Activated T-cell treated with anti-CD3 and anti-CD28 coated beads, Interleukin-2, amount 50 U/mL, for 4 hours (primary cell): ENCODE data around the gene OLFM2. TPM values are rescaled to one million over a fixed set of nuclear protein-coding genes. Genes with fewer than 3 reads are reported as not detected.
"Not testable (repeated sequence)": the region's sequence is repeated elsewhere in the genome, so short reads cannot be mapped to it uniquely, and the experiment has no call there.

ENCODE experiments used
- ATAC-seq, 2 donors: fragments of 200-7000 bp; cut with Tn5 transposase; one replicate each; pipeline ENCODE4 v1.10.0; 2021
- DNase-seq: peaks from one replicate; pipeline ENCODE4 v3.0.0-alpha.2; 2020
- H3K27me3 Mint-ChIP-seq: one replicate; pipeline ENCODE4 v1.8.0; 2021; ENCODE audit warnings: low read depth, mixed read lengths
- H3K36me3 Mint-ChIP-seq: one replicate; pipeline ENCODE4 v1.8.0; 2022; ENCODE audit warnings: mixed read lengths; ENCODE audit not compliant: insufficient read depth
- H3K4me1 Mint-ChIP-seq: one replicate; pipeline ENCODE4 v1.8.0; 2021; ENCODE audit warnings: low read depth, mixed read lengths
- H3K4me3 Mint-ChIP-seq: one replicate; pipeline ENCODE4 v1.8.0; 2021; ENCODE audit warnings: mild to moderate bottlenecking, moderate library complexity, mixed read lengths
- H3K9me3 Mint-ChIP-seq: one replicate; pipeline ENCODE4 v1.8.0; 2021; ENCODE audit warnings: mixed read lengths
- total RNA-seq, 3 donors: library from RNA; stranded (reverse); gene quantifications; one replicate each; pipeline ENCODE4 v1.2.1, GENCODE V29; 2021

Gene OLFM2
- total RNA-seq, 3 donors from 2014 or later = 0.11 to 0.56 (median 0.24) TPM

GRCh38 chr19:9850235-9850959, 85.9 kb downstream of the OLFM2 start:
- Mint-ChIP-seq H3K27me3 (no peaks in the 10 kb centered on the region), H3K4me3 (no peak overlapping the region), H3K9me3 (no peaks in the 10 kb centered on the region), H3K4me1 (peaks cover 25% of the 10 kb centered on the region), H3K36me3 (peaks cover 8% of the 10 kb centered on the region)
- no peak for DNase-seq
- ATAC-seq = no peak

GRCh38 chr19:9849791-9850190, 86.5 kb downstream of the OLFM2 start:
- H3K9me3 Mint-ChIP-seq = no peaks in the 10 kb centered on the region
- ATAC-seq (no peak), DNase-seq (no peak)
- H3K4me3 Mint-ChIP-seq = no peak overlapping the region
- H3K4me1 Mint-ChIP-seq = peaks cover 26% of the 10 kb centered on the region
- H3K36me3 Mint-ChIP-seq = peaks cover 9% of the 10 kb centered on the region
- no peaks in the 10 kb centered on the region for H3K27me3 Mint-ChIP-seq

DNA sequence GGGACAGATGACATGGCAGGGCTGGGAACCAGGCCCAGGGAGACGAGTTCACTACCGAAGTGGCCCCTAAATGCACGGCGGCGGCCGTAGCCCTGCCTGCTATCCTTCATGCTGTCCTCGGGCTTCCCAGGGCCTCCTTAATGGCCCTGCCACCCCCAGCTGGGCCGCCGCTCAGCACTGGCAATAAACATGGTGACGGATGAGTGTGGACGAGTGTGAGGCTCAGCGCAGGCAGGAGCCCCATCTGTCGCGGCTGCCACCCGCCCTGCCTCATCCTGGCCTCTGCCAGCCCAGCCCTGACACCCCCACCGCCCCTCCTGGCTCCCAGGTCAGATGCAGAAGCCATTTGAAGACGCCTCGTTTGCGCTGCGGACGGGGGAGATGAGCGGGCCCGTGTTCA, 87.6 kb downstream of the OLFM2 start:
- DNase-seq (no peak), ATAC-seq (no peak)
- Mint-ChIP-seq H3K9me3 (no peaks in the 10 kb centered on the region), H3K36me3 (peaks cover 13% of the 10 kb centered on the region), H3K27me3 (no peaks in the 10 kb centered on the region), H3K4me3 (no peak overlapping the region), H3K4me1 (peaks cover 23% of the 10 kb centered on the region)

- Mint-ChIP-seq H3K4me1 (peaks cover 20% of the 10 kb centered on the region), H3K9me3 (no peaks in the 10 kb centered on the region), H3K4me3 (no peak overlapping the region), H3K36me3 (peaks cover 19% of the 10 kb centered on the region), H3K27me3 (no peaks in the 10 kb centered on the region)
- peak in 1 of 2 donors; percentile 46 for ATAC-seq
- peak; percentile 45 for DNase-seq
Observed at GRCh38 chr19:9848060-9848459, 88.3 kb downstream of the OLFM2 start.

GRCh38 chr19:9847087-9847671, 89.1 kb downstream of the OLFM2 start:
- no peaks in the 10 kb centered on the region for H3K9me3 Mint-ChIP-seq
- peaks cover 23% of the 10 kb centered on the region for H3K36me3 Mint-ChIP-seq
- ATAC-seq (peak; percentile 84 to 96), DNase-seq (peak; percentile 52)
- no peak overlapping the region for H3K4me3 Mint-ChIP-seq
- H3K4me1 Mint-ChIP-seq = peaks cover 17% of the 10 kb centered on the region
- no peaks in the 10 kb centered on the region for H3K27me3 Mint-ChIP-seq

DNA sequence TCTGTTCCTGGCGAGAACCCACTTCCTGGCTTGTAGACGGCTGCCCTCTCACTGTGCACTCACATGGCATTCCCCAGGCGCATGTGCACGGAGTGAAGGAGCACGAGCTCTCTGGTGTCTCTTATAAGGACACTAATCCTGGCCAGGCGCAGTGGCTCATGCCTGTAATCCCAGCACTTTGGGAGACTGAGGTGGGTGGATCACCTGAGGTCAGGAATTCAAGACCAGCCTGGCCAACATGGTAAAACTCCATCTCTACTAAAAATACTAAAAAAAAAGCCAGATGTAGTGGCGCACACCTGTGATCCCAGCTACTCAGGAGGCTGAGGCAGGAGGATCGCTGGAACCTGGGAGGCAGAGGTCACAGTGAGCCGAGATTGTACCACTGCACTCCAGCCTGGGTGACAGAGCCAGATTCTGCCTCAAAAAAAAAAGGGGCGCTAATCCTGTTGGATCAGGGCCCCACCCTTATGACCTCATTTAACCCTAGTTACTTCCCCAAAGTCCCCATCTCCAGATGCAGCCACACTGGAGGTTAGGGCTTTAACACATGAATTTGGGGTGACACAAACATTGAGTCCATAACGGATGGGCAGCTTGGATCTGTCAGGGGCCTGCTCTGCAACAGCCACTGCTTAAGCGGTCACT, 92.6 kb downstream of the OLFM2 start:
- ATAC-seq, H3K9me3 Mint-ChIP-seq, H3K27me3 Mint-ChIP-seq, DNase-seq, H3K4me3 Mint-ChIP-seq: not testable (repeated sequence)
- Mint-ChIP-seq H3K4me1 (peaks cover 22% of the 10 kb centered on the region), H3K36me3 (peaks cover 39% of the 10 kb centered on the region)

DNA sequence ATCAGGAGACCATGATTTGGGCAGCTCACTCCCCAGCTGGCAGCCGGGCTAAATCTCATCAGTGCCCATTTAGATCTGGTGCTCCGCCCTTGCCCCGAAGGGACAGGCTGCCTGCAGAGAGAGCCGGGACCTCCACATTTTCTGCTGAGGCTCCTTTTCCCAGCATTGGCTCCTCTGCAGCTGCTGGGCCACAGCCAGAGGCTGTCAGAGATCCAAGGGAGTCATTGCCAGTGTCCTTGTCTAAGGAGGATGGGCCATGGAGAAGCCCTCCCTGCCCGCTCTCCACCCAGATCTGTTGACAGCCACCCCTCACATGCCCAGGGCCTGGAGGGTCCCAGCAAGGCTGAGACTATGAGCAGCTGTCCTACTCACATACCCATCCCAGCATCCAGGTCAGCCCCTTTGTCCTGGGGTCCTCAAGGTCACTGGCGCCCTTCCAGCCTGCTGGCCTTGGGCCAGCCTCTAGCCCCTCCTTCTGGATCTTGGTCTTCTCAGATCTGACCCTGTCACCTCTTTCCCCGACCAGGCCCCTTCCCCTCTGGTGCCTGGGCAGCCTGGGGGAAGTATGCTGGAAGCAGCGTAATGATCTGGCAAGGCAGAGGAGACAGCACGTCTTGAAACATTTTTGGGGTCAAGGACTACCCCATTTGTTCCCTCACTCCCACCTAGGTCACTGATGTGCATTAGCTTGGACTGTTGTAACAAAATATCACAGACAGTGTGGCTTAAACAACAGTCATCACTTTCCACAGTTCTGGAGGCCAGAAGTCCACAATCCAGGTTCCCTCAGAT, 93.3 kb downstream of the OLFM2 start:
- Mint-ChIP-seq H3K4me3 (no peak overlapping the region), H3K9me3 (no peaks in the 10 kb centered on the region), H3K4me1 (peaks cover 23% of the 10 kb centered on the region), H3K27me3 (no peaks in the 10 kb centered on the region), H3K36me3 (peaks cover 39% of the 10 kb centered on the region)
- DNase-seq (no peak), ATAC-seq (no peak)

- no peaks in the 10 kb centered on the region for H3K9me3 Mint-ChIP-seq
- ATAC-seq (no peak), DNase-seq (no peak)
- no peak overlapping the region for H3K4me3 Mint-ChIP-seq
- H3K36me3 Mint-ChIP-seq = peaks cover 32% of the 10 kb centered on the region
- H3K4me1 Mint-ChIP-seq = peaks cover 18% of the 10 kb centered on the region
- no peaks in the 10 kb centered on the region for H3K27me3 Mint-ChIP-seq
Observed at GRCh38 chr19:9839415-9839814, 96.9 kb downstream of the OLFM2 start.

DNA sequence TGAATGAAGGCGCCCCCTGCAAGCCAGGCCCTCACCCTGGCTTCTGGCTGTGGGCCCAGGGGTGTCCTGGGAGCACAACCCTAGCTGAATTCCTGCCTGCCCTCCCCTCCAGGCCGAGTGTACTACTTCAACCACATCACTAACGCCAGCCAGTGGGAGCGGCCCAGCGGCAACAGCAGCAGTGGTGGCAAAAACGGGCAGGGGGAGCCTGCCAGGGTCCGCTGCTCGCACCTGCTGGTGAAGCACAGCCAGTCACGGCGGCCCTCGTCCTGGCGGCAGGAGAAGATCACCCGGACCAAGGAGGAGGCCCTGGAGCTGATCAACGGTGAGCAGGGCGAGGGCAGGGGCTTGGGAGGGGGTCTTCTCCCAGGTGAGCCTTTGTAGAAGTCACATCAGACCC, 98.0 kb downstream of the OLFM2 start:
- Mint-ChIP-seq H3K4me1 (peaks cover 18% of the 10 kb centered on the region), H3K4me3 (no peak overlapping the region), H3K27me3 (no peaks in the 10 kb centered on the region), H3K36me3 (peaks cover 24% of the 10 kb centered on the region), H3K9me3 (no peaks in the 10 kb centered on the region)
- ATAC-seq (no peak), DNase-seq (no peak)

GRCh38 chr19:9836021-9836420, 100.3 kb downstream of the OLFM2 start:
- DNase-seq (no peak), ATAC-seq (no peak)
- Mint-ChIP-seq H3K9me3 (no peaks in the 10 kb centered on the region), H3K36me3 (peaks cover 6% of the 10 kb centered on the region), H3K4me3 (peak overlapping the region; percentile 90), H3K4me1 (peaks cover 15% of the 10 kb centered on the region), H3K27me3 (no peaks in the 10 kb centered on the region)

DNA sequence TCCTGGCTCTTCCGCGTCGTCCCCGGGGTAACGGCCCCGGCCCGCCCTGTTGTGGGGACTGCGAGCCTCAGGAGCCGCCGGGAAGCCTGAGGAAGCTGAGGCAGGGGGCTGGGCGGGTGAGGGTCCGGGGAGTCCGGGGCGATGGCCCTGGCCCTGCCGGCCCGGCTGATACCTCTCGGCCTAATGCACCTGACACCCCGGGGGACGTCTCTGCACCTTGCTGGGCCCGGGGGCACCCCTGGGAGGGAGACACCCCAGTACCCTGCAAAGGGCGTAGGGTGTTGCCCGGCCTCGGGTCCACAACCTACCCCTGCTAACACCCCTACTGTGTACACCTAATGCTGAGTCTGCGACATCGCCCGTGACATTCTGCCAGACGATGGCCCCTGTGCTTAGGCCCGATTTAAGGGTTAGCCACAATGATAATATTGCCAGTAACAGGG, 100.8 kb downstream of the OLFM2 start:
- no peaks in the 10 kb centered on the region for H3K27me3 Mint-ChIP-seq
- ATAC-seq (peak; percentile 2 to 11), DNase-seq (no peak)
- peaks cover 3% of the 10 kb centered on the region for H3K36me3 Mint-ChIP-seq
- no peaks in the 10 kb centered on the region for H3K9me3 Mint-ChIP-seq
- H3K4me3 Mint-ChIP-seq = peak overlapping the region; percentile 90
- peaks cover 15% of the 10 kb centered on the region for H3K4me1 Mint-ChIP-seq

- H3K36me3 Mint-ChIP-seq = peaks cover 5% of the 10 kb centered on the region
- ATAC-seq (peak; percentile 98), DNase-seq (peak; percentile 99)
- no peaks in the 10 kb centered on the region for H3K27me3 Mint-ChIP-seq
- H3K9me3 Mint-ChIP-seq = no peaks in the 10 kb centered on the region
- H3K4me3 Mint-ChIP-seq = peak within 1 kb of the TSS; percentile 90
- H3K4me1 Mint-ChIP-seq = peaks cover 15% of the 10 kb centered on the region
Observed at GRCh38 chr19:9834726-9835506, 101.4 kb downstream of the OLFM2 start, which contains the start of gene PIN1. PIN1 (plus strand) TSS chr19:9835318; CDS start chr19:9835345, 27 bp downstream.

GRCh38 chr19:9834307-9834725, 102.0 kb downstream of the OLFM2 start:
- no peaks in the 10 kb centered on the region for H3K27me3 Mint-ChIP-seq
- no peak for ATAC-seq
- DNase-seq = no peak
- H3K9me3 Mint-ChIP-seq = no peaks in the 10 kb centered on the region
- H3K4me1 Mint-ChIP-seq = peaks cover 15% of the 10 kb centered on the region
- H3K4me3 Mint-ChIP-seq = peak overlapping the region; percentile 89
- peaks cover 7% of the 10 kb centered on the region for H3K36me3 Mint-ChIP-seq
